ENCODE measurements around the gene PKN3.

The PKN3 gene

GRCh38 chr9:128750926-128751595 lies 48.8 kb downstream of the PKN3 start:
- DNase-seq = no peak

- DNase-seq = no peak
Observed at GRCh38 chr9:128753627-128754026, 51.3 kb downstream of the PKN3 start.

- DNase-seq = no peak
Observed at GRCh38 chr9:128757602-128758001, 55.3 kb downstream of the PKN3 start.

GRCh38 chr9:128762671-128763449 lies 60.6 kb downstream of the PKN3 start:
- DNase-seq = no peak

DNA sequence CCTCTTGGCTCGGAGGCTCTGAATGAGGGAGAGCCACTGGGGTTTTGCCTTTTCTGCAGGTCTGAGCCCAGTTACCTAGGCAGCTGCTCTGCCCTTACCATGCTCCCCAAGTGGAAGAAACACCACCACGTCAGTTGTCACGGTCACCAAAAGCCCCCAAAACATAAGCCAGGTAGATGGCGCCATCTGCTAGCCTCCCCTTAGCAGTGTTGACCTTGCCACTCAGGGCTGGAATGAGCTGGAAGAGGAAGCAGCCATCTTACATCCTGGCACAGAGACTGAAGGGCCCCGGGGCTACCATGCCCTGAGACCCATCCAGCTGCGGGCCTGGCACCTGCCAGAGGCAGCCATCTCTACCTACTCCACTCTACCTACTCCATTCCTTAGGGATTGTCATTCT lies 62.1 kb downstream of the PKN3 start:
- no peak for DNase-seq

DNA sequence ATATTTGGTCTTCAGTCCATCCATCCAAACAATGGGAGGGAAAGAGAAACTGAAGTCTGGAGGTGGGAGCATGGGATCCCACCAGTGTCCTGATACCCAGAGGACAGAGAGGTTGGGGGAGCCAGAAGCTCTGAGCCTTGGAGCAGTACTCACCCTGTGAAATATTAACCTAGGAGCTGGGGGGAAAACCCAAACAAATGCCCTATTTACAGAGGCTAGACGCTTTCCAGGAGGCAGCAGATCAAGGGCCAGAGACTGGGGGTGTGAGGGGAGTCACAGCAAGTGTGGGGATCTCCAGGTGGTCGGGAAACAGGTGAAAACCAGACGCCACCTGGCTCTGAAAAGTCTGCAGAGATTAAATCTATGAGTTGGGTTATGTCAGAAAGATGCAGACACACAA lies 63.2 kb downstream of the PKN3 start:
- no peak for DNase-seq

DNA sequence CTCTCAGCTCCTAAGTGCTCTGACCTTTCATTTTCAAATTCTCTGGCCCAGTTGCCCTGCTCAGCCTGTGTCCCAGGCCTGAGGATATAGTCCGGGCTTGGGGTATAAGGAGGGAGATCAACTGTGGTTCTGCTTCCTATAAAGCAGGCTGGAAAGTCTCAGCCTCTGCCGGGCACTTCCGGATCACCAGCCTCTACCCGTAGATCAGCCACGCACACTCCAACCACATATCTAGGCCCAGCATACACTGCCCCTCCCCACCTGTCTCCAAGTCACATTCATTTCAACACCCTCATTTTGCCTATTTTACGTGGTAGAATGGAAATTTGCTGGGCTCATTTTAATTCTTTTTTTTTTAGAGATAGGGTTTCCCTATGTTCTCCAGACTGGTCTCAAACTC lies 66.3 kb downstream of the PKN3 start:
- no peak for DNase-seq
